Activated CD8-positive, alpha-beta memory T cell treated with anti-CD3 and anti-CD28 coated beads for 36 hours (primary cell): Measurements from ENCODE around the gene ARHGEF4. TPM values are rescaled to one million over a fixed set of nuclear protein-coding genes. Genes with fewer than 3 reads are reported as not detected.

Experiments
- CTCF ChIA-PET: fragments of 350-600 bp; sonication (Branson Sonifier 250); formaldehyde crosslinking; loops from one replicate; lab custom pipeline; 2021; ENCODE audit warnings: antibody characterized with exemption; lab: Charles Lee
- POLR2A ChIA-PET: fragments of 350-600 bp; sonication (Branson Sonifier 250); formaldehyde crosslinking; loops from one replicate; lab custom pipeline; 2021; ENCODE audit warnings: antibody characterized with exemption; lab: Charles Lee
- total RNA-seq, 2 experiments: library from RNA; stranded (reverse); gene quantifications; one replicate each; pipeline ENCODE4 v1.2.3, GENCODE V29; 2021

The ARHGEF4 gene
- total RNA-seq, 2 experiments from 2014 or later = 0.63 to 0.80 TPM

GRCh38 chr2:131037398-131038257, 200.9 kb downstream of the ARHGEF4 start:
- ChIA-PET POLR2A (no interaction called here), CTCF (interaction anchor here (0.5 kb wide), 1 partner anchor 165 kb away, joined by 3 read pairs; no protein-coding TSS in a partner anchor)

GRCh38 chr2:131038258-131039100, 201.8 kb downstream of the ARHGEF4 start:
- CTCF ChIA-PET = no interaction called here
- POLR2A ChIA-PET = no interaction called here

GRCh38 chr2:131039101-131039440, 202.4 kb downstream of the ARHGEF4 start:
- ChIA-PET POLR2A (no interaction called here), CTCF (no interaction called here)

GRCh38 chr2:131039535-131039907, 202.8 kb downstream of the ARHGEF4 start:
- CTCF ChIA-PET = no interaction called here
- POLR2A ChIA-PET = no interaction called here

- POLR2A ChIA-PET = interaction anchor here (0.5 kb wide), 1 partner anchor 861 kb away, joined by 7 read pairs; no protein-coding TSS in a partner anchor
Observed at GRCh38 chr2:131039908-131040660, 203.4 kb downstream of the ARHGEF4 start.

GRCh38 chr2:131040661-131041401, 204.1 kb downstream of the ARHGEF4 start:
- POLR2A ChIA-PET = interaction anchor here (0.5 to 1.0 kb wide), 3 partner anchors 51 to 862 kb away, joined by 3 to 7 read pairs (median 3); partner anchors contain the start of gene FAM168B

More at GRCh38 chr2:131039908-131040660, 203.4 kb downstream of the ARHGEF4 start:
- CTCF ChIA-PET = no interaction called here

GRCh38 chr2:131041402-131042147, 204.9 kb downstream of the ARHGEF4 start:
- ChIA-PET POLR2A (interaction anchor here (0.6 to 1.0 kb wide), 3 partner anchors 51 to 69 kb away, joined by 3 to 5 read pairs (median 3); partner anchors contain the start of gene FAM168B), CTCF (interaction anchor here (0.5 to 0.7 kb wide), 2 partner anchors 46 to 244 kb away, joined by 3 read pairs; no protein-coding TSS in a partner anchor)

More at GRCh38 chr2:131040661-131041401, 204.1 kb downstream of the ARHGEF4 start:
- CTCF ChIA-PET = interaction anchor here (0.5 to 0.7 kb wide), 2 partner anchors 45 to 243 kb away, joined by 3 read pairs; no protein-coding TSS in a partner anchor

- ChIA-PET POLR2A (no interaction called here), CTCF (interaction anchor here (0.6 kb wide), 1 partner anchor 60 kb away, joined by 3 read pairs; no protein-coding TSS in a partner anchor)
Observed at GRCh38 chr2:131042148-131042775, 205.5 kb downstream of the ARHGEF4 start.

- POLR2A ChIA-PET = no interaction called here
- CTCF ChIA-PET = no interaction called here
Observed at GRCh38 chr2:131043199-131044074, 206.7 kb downstream of the ARHGEF4 start.

GRCh38 chr2:131044075-131044756, 207.5 kb downstream of the ARHGEF4 start:
- ChIA-PET CTCF (no interaction called here), POLR2A (no interaction called here)

- CTCF ChIA-PET = no interaction called here
- POLR2A ChIA-PET = interaction anchor here (0.5 kb wide), 1 partner anchor 21 kb away, joined by 3 read pairs; no protein-coding TSS in a partner anchor
Observed at GRCh38 chr2:131044757-131045150, 208.0 kb downstream of the ARHGEF4 start.

GRCh38 chr2:131045286-131046027, 208.7 kb downstream of the ARHGEF4 start:
- ChIA-PET CTCF (interaction anchor here (0.5 kb wide), 1 partner anchor 702 kb away, joined by 3 read pairs; no protein-coding TSS in a partner anchor), POLR2A (interaction anchor here (0.5 kb wide), 1 partner anchor 20 kb away, joined by 3 read pairs; no protein-coding TSS in a partner anchor)

- CTCF ChIA-PET = no interaction called here
Observed at GRCh38 chr2:131046028-131046917, 209.6 kb downstream of the ARHGEF4 start.

More at GRCh38 chr2:131046028-131046917, 209.6 kb downstream of the ARHGEF4 start:
- POLR2A ChIA-PET = no interaction called here
